Measurements from ENCODE around the gene IL6ST. TPM values are rescaled to one million over a fixed set of nuclear protein-coding genes. Genes with fewer than 3 reads are reported as not detected.
"Not testable (repeated sequence)": the region's sequence is repeated elsewhere in the genome, so short reads cannot be mapped to it uniquely, and the experiment has no call there.

Gene IL6ST
- total RNA-seq, 2 experiments from 2014 or later: 377 to 404 TPM

DNA sequence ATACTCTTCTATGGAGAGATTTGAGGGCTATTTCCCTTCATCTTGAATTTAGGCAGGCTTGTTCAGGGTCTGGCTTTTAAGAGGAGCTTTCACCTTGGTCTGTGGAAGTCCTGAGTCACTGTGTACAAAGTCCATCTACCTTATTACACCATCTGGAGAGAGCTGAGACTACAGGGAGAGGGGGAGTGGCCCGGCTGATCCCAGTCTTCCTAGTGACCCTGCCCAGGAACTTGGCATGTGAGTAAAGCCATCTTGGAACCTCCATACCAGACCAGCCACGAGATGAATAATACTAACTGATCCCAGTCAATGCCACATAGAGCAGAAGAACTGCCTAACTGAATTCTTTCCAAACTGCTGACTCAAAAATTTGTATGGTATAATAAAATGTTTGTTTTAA, 8.4 kb upstream of the IL6ST start:
- Histone ChIP-seq H3K4me3 (ENCODE audit: low read length) (no peak overlapping the region), H3K9me3 (ENCODE audit: control insufficient read depth in 1 of 2, insufficient read depth in 1 of 2, low read length in 2 of 2) (peaks cover 0 to 4% of the 10 kb centered on the region in 2 experiments), H3K4me1 (ENCODE audit: insufficient read depth, low read length) (peaks cover 12% of the 10 kb centered on the region), H3K36me3 (ENCODE audit: insufficient read depth, low read length) (no peaks in the 10 kb centered on the region), H3K27me3 (ENCODE audit: control insufficient read depth in 1 of 2, insufficient read depth in 2 of 2, low read length in 2 of 2) (no peaks in the 10 kb centered on the region), H3K27ac (ENCODE audit: low read depth in 1 of 2, low read length in 2 of 2) (no peak overlapping the region)
- ATAC-seq (ENCODE audit: poor library complexity): no peak
- no peak overlapping the region for H3K27ac Mint-ChIP-seq
- TF ChIP-seq CTCF (IDR thresholded peaks at IDR 0.05): no peak
- H3K4me3 Mint-ChIP-seq: no peak overlapping the region
- POLR2A ChIA-PET: interaction anchor here (0.8 to 3.6 kb wide), 2 partner anchors 9 kb away, joined by 3 to 23 read pairs; partner anchors contain the start of gene IL6ST
- peaks cover 44% of the 10 kb centered on the region for H3K4me1 Mint-ChIP-seq (ENCODE audit: low read depth)
- H3K9me3 Mint-ChIP-seq: peaks cover 2% of the 10 kb centered on the region
- H3K27me3 Mint-ChIP-seq: no peaks in the 10 kb centered on the region
- CTCF ChIA-PET: interaction anchor here (0.9 kb wide), 1 partner anchor 9 kb away, joined by 3 read pairs; no protein-coding TSS in a partner anchor
- no peak for DNase-seq
- intact Hi-C loops (cut with DNase I, micrococcal nuclease): no loop called here
- no peaks in the 10 kb centered on the region for H3K36me3 Mint-ChIP-seq (ENCODE audit: low read depth)

GRCh38 chr5:56002303-56002702, 7.5 kb upstream of the IL6ST start:
- peaks cover 12% of the 10 kb centered on the region for H3K4me1 ChIP-seq (ENCODE audit: insufficient read depth, low read length)
- no peak overlapping the region for H3K27ac ChIP-seq (ENCODE audit: low read depth in 1 of 2, low read length in 2 of 2)
- no peak overlapping the region for H3K27ac Mint-ChIP-seq
- POLR2A ChIA-PET: interaction anchor here (1.2 to 3.6 kb wide), 2 partner anchors 10 to 57 kb away, joined by 3 to 23 read pairs; no protein-coding TSS in a partner anchor
- DNase-seq (no peak), ATAC-seq (ENCODE audit: poor library complexity) (no peak)
- H3K4me3 Mint-ChIP-seq: no peak overlapping the region
- peaks cover 51% of the 10 kb centered on the region for H3K4me1 Mint-ChIP-seq (ENCODE audit: low read depth)
- intact Hi-C loops (cut with DNase I, micrococcal nuclease): no loop called here
- H3K27me3 Mint-ChIP-seq: no peaks in the 10 kb centered on the region
- CTCF ChIA-PET: interaction anchor here (0.9 to 1.1 kb wide), 2 partner anchors 8 to 10 kb away, joined by 3 read pairs; no protein-coding TSS in a partner anchor
- H3K36me3 ChIP-seq (ENCODE audit: insufficient read depth, low read length): no peaks in the 10 kb centered on the region
- TF ChIP-seq CTCF (IDR thresholded peaks at IDR 0.05): no peak
- no peaks in the 10 kb centered on the region for H3K36me3 Mint-ChIP-seq (ENCODE audit: low read depth)
- H3K27me3 ChIP-seq (ENCODE audit: control insufficient read depth in 1 of 2, insufficient read depth in 2 of 2, low read length in 2 of 2): no peaks in the 10 kb centered on the region
- no peak overlapping the region for H3K4me3 ChIP-seq (ENCODE audit: low read length)
- H3K9me3 ChIP-seq (ENCODE audit: control insufficient read depth in 1 of 2, insufficient read depth in 1 of 2, low read length in 2 of 2): peaks cover 0 to 4% of the 10 kb centered on the region in 2 experiments
- H3K9me3 Mint-ChIP-seq: peaks cover 2% of the 10 kb centered on the region

GRCh38 chr5:56000221-56000620, 5.5 kb upstream of the IL6ST start:
- H3K27me3 ChIP-seq (ENCODE audit: control insufficient read depth in 1 of 2, insufficient read depth in 2 of 2, low read length in 2 of 2); H3K27ac Mint-ChIP-seq; DNase-seq; H3K27ac ChIP-seq (ENCODE audit: low read depth in 1 of 2, low read length in 2 of 2); ATAC-seq (ENCODE audit: poor library complexity); H3K9me3 Mint-ChIP-seq; H3K36me3 ChIP-seq (ENCODE audit: insufficient read depth, low read length); H3K36me3 Mint-ChIP-seq (ENCODE audit: low read depth); H3K4me3 Mint-ChIP-seq; intact Hi-C loops (cut with DNase I, micrococcal nuclease); H3K9me3 ChIP-seq (ENCODE audit: control insufficient read depth in 1 of 2, insufficient read depth in 1 of 2, low read length in 2 of 2); H3K4me3 ChIP-seq (ENCODE audit: low read length); CTCF ChIA-PET; H3K27me3 Mint-ChIP-seq: not testable (repeated sequence)
- peaks cover 51% of the 10 kb centered on the region for H3K4me1 Mint-ChIP-seq (ENCODE audit: low read depth)
- POLR2A ChIA-PET: interaction anchor here (3.6 kb wide), 1 partner anchor 12 kb away, joined by 23 read pairs; no protein-coding TSS in a partner anchor
- peaks cover 12% of the 10 kb centered on the region for H3K4me1 ChIP-seq (ENCODE audit: insufficient read depth, low read length)

Measured in CD4-positive, alpha-beta T cell (primary cell).